Lower leg skin (tissue), 4 donors: ENCODE data around the gene CRELD2. TPM values are rescaled to one million over a fixed set of nuclear protein-coding genes. Genes with fewer than 3 reads are reported as not detected.

Experiments used
- DNase-seq, 2 donors: peaks; one replicate each; pipeline ENCODE4 v3.0.0-alpha.2; 2019; ENCODE audit warnings: low spot score in 2 of 2
- H3K4me3 ChIP-seq: fragments of 200-600 bp; sonication (generic); 2 replicates; pipeline ENCODE4 v1.5.1; 2017; ENCODE audit warnings: mild to moderate bottlenecking, low read depth; ENCODE audit not compliant: poor library complexity, severe bottlenecking
- CTCF ChIP-seq, 3 donors: fragments of 450-650 bp; IDR thresholded peaks; one replicate each; pipeline ENCODE4 v1.5.1; 2016; ENCODE audit warnings: antibody characterized with exemption in 3 of 3, mild to moderate bottlenecking in 3 of 3, moderate library complexity in 2 of 3
- POLR2A ChIP-seq, 2 donors: fragments of 450-650 bp; IDR thresholded peaks; one replicate each; pipeline ENCODE4 v1.6.1; 2016 to 2017; ENCODE audit warnings: antibody characterized with exemption in 2 of 2, mild to moderate bottlenecking in 1 of 2, moderate library complexity in 1 of 2
- WGBS, 2 donors: methylation state at CpG; one replicate each; pipeline ENCODE4 v1.1.5; 2018; 5-methylcytosine and 5-hydroxymethylcytosine counted together
- intact Hi-C: fragments of 100-400 bp; cut with DNase I; formaldehyde crosslinking; loops from one replicate; pipeline ENCODE4 v1.15.0; 2023; ENCODE audit warnings: low total_unique reads
- total RNA-seq, 4 donors: library from RNA; depleted of rRNA; stranded (reverse); fragments of >200 nt; gene quantifications; one replicate each; pipeline ENCODE4 v1.1.0, GENCODE V29; 2016

Gene CRELD2
- total RNA-seq, 4 donors from 2014 or later: 9.1 to 28.0 (median 18.0) TPM

GRCh38 chr22:49892226-49892899, 26.1 kb upstream of the CRELD2 start:
- intact Hi-C loops: no loop called here
- no peak overlapping the region for H3K4me3 ChIP-seq
- WGBS, 2 donors: 74 to 77% methylated on average over 4 of the region's 4 CpGs
- TF ChIP-seq POLR2A (IDR thresholded peaks at IDR 0.05): no peak
- TF ChIP-seq CTCF (IDR thresholded peaks at IDR 0.05): no peak
- DNase-seq: no peak

- no peak for DNase-seq
- intact Hi-C loops: no loop called here
- TF ChIP-seq POLR2A (IDR thresholded peaks at IDR 0.05): no peak
- TF ChIP-seq CTCF (IDR thresholded peaks at IDR 0.05): no peak
- no peak overlapping the region for H3K4me3 ChIP-seq
- 78 to 98% methylated on average over 4 of the region's 4 CpGs for WGBS, 2 donors
Observed at GRCh38 chr22:49893025-49893424, 25.4 kb upstream of the CRELD2 start.

GRCh38 chr22:49894322-49895054, 23.9 kb upstream of the CRELD2 start:
- no peak overlapping the region for H3K4me3 ChIP-seq
- intact Hi-C loops: no loop called here
- DNase-seq: no peak
- 82 to 83% methylated on average over 8 of the region's 8 CpGs for WGBS, 2 donors
- TF ChIP-seq POLR2A (IDR thresholded peaks at IDR 0.05): no peak
- TF ChIP-seq CTCF (IDR thresholded peaks at IDR 0.05): no peak

- intact Hi-C loops: no loop called here
- no peak overlapping the region for H3K4me3 ChIP-seq
- TF ChIP-seq CTCF (IDR thresholded peaks at IDR 0.05): no peak
- TF ChIP-seq POLR2A (IDR thresholded peaks at IDR 0.05): no peak
- 84 to 90% methylated on average over 5 of the region's 5 CpGs for WGBS, 2 donors
- no peak for DNase-seq
Observed at GRCh38 chr22:49896201-49896600, 22.2 kb upstream of the CRELD2 start.

- DNase-seq: no peak
Observed at GRCh38 chr22:49897015-49897684, 21.3 kb upstream of the CRELD2 start.

More at GRCh38 chr22:49897015-49897684, 21.3 kb upstream of the CRELD2 start:
- intact Hi-C loops: no loop called here
- no peak overlapping the region for H3K4me3 ChIP-seq
- 92 to 93% methylated on average over 8 of the region's 8 CpGs for WGBS, 2 donors
- TF ChIP-seq CTCF (IDR thresholded peaks at IDR 0.05): no peak
- TF ChIP-seq POLR2A (IDR thresholded peaks at IDR 0.05): no peak
